Fibroblast of skin of left quadriceps (primary cell): ENCODE results near the gene OTOR.

Experiments used
- DNase-seq, 2 experiments: peaks; one replicate each; pipeline ENCODE4 v3.0.0-alpha.2; 2013; ENCODE audit warnings: low read depth in 2 of 2

The OTOR gene

GRCh38 chr20:16749573-16749972 lies 1.4 kb downstream of the OTOR start:
- no peak for DNase-seq

- DNase-seq = no peak
These were observed 3.9 kb downstream of the OTOR start for GRCh38 chr20:16752082-16752481.

GRCh38 chr20:16752901-16753300 lies 4.7 kb downstream of the OTOR start:
- DNase-seq = no peak

- no peak for DNase-seq
These were observed 10.5 kb downstream of the OTOR start for GRCh38 chr20:16758454-16759180.

- DNase-seq = no peak
These were observed 11.0 kb downstream of the OTOR start for GRCh38 chr20:16759181-16759563.

- DNase-seq = no peak
These were observed 12.5 kb downstream of the OTOR start for GRCh38 chr20:16760431-16761304.

GRCh38 chr20:16761305-16761829 lies 13.2 kb downstream of the OTOR start:
- DNase-seq = peak; percentile 33 to 37

- DNase-seq = no peak
These were observed 16.4 kb downstream of the OTOR start for GRCh38 chr20:16764560-16764959.

- DNase-seq = peak; percentile 12 to 32
These were observed 23.1 kb downstream of the OTOR start for GRCh38 chr20:16771213-16771612.

GRCh38 chr20:16775961-16776360 lies 27.8 kb downstream of the OTOR start:
- no peak for DNase-seq

GRCh38 chr20:16777126-16777525 lies 29.0 kb downstream of the OTOR start:
- DNase-seq = no peak

- DNase-seq = no peak
These were observed 30.0 kb downstream of the OTOR start for GRCh38 chr20:16778159-16778558.

- no peak for DNase-seq
These were observed 33.3 kb downstream of the OTOR start for GRCh38 chr20:16781496-16781895.

GRCh38 chr20:16785226-16785625 lies 37.1 kb downstream of the OTOR start:
- DNase-seq = no peak
